Astrocyte of the cerebellum (primary cell): ENCODE measurements around the gene SERPINA9.
"Not testable (repeated sequence)": the region's sequence is repeated elsewhere in the genome, so short reads cannot be mapped to it uniquely, and the experiment has no call there.

Experiments
- DNase-seq: peaks from one replicate; pipeline ENCODE4 v3.0.0-alpha.2; 2011; ENCODE audit warnings: low read depth
- H3K4me3 ChIP-seq: 2 replicates; pipeline ENCODE4 v1.5.1; 2011; ENCODE audit warnings: mild to moderate bottlenecking, low read depth, low read length, moderate library complexity
- in situ Hi-C: cut with HindIII; loops from 2 replicates; pipeline ENCODE4 v1.10.0; 2017; ENCODE audit warnings: low sequenced_read_pairs
- TF ChIP-seq, protein P1 (sequence below): IDR thresholded peaks from 2 replicates; pipeline ENCODE4 v1.5.1; 2012; ENCODE audit warnings: low read length, low read depth, moderate library complexity, mild to moderate bottlenecking; ENCODE audit errors: missing control alignments

SERPINA9 gene

DNA sequence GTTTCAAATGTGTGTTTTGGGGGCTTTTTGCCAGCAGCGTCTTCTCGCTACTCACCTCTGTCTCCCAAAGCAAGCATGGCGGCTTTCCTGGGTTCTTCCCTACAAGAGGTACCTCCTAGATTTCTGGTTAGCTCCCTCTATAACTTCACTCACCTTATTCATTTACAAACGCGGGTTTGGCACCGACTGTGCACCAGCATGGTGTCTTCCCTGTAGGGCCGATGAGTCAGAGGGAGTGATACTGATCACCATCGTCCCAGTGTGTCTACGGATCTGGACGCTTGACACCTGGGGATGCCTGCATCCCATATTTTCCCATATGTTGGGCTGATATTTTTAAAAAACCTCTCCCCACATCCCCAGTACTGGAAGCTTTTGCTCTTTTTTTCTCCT is 41.2 kb upstream of the SERPINA9 start:
- in situ Hi-C loops = loop anchor here (5.0 kb wide), 1 partner anchor 90 kb away; no protein-coding TSS in a partner anchor
- H3K4me3 ChIP-seq = no peak overlapping the region
- DNase-seq = no peak
- TF ChIP-seq, protein P1, sequence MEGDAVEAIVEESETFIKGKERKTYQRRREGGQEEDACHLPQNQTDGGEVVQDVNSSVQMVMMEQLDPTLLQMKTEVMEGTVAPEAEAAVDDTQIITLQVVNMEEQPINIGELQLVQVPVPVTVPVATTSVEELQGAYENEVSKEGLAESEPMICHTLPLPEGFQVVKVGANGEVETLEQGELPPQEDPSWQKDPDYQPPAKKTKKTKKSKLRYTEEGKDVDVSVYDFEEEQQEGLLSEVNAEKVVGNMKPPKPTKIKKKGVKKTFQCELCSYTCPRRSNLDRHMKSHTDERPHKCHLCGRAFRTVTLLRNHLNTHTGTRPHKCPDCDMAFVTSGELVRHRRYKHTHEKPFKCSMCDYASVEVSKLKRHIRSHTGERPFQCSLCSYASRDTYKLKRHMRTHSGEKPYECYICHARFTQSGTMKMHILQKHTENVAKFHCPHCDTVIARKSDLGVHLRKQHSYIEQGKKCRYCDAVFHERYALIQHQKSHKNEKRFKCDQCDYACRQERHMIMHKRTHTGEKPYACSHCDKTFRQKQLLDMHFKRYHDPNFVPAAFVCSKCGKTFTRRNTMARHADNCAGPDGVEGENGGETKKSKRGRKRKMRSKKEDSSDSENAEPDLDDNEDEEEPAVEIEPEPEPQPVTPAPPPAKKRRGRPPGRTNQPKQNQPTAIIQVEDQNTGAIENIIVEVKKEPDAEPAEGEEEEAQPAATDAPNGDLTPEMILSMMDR = no peak

DNA sequence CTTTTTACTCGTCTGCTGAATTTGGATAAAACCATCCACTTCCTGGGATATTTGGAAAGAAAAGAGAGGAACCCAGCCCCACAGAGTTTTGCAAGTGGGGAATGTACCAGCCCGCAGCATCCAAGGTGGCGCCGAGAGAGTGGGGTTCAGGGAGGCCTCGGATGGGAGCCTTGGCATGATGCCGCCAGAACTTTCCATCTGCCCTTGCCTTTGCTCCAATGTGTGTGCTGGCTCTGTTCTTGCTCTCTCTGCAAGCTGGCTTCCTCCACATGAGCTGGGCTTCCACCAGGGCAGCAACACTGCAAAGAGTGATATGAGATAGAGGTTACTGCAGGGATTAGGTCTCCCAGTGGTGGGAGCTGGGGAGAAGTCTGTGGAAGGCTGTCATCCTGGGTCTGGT is 39.9 kb upstream of the SERPINA9 start:
- DNase-seq = no peak
- TF ChIP-seq, protein P1 = no peak
- H3K4me3 ChIP-seq = no peak overlapping the region
- in situ Hi-C loops = loop anchor here (5.0 kb wide), 1 partner anchor 89 kb away; no protein-coding TSS in a partner anchor

- TF ChIP-seq, protein P1 = no peak
- in situ Hi-C loops = loop anchor here (5.0 kb wide), 1 partner anchor 88 kb away; no protein-coding TSS in a partner anchor
- H3K4me3 ChIP-seq = no peak overlapping the region
- no peak for DNase-seq
These were observed 39.4 kb upstream of the SERPINA9 start for GRCh38 chr14:94515426-94515825.

DNA sequence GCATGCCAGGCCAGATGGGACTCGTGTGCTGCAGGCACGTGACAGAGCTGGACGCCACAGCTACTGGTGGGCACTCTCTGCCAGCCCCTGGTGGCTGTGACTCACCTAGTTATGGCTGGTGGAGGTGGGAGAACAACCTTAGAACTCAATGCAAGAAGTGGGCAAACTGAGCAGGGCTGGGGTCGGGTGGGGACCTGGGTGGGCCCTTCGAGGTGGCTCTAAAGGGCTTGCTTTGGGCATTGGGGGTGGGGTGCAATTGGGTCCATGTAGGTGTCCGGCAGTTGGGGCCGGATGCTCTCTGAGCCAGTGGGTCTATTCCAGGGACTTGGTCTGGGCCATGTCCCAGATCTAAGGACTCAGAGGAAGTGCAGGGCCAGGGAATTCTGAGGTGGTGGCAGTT is 38.4 kb upstream of the SERPINA9 start:
- no peak for DNase-seq
- no peak overlapping the region for H3K4me3 ChIP-seq
- in situ Hi-C loops = no loop called here
- TF ChIP-seq, protein P1 = no peak

DNA sequence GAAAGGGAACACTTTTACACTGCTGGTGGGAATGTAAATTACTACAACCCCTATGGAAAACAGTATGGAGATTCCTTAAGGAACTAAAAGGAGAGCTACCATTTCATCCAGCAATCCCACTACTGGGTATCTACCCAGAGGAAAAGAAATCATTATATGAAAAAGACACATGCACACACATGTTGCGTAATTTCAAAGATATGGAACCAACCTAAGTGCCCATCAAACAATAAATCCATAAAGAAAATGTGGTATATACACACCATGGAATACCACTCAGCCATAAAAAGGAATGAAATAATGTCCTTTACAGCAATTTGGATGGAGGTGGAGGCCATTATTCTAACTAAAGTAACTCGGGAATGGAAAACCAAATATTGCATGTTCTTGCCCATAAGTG is 34.5 kb upstream of the SERPINA9 start:
- in situ Hi-C loops = not testable (repeated sequence)

GRCh38 chr14:94509356-94509755 is 33.4 kb upstream of the SERPINA9 start, which contains the start of gene SERPINA12:
Gene SERPINA12, minus strand, starts transcription at chr14:94509469. Its CDS starts 11,072 bp downstream, at chr14:94498397.
- H3K4me3 ChIP-seq = no peak within 1 kb of the TSS
- TF ChIP-seq, protein P1 = no peak
- in situ Hi-C loops = no loop called here
- DNase-seq = no peak

More for the DNA sequence above, 34.5 kb upstream of the SERPINA9 start:
- H3K4me3 ChIP-seq, DNase-seq: not testable (repeated sequence)

GRCh38 chr14:94505641-94506040 is 29.6 kb upstream of the SERPINA9 start:
- H3K4me3 ChIP-seq = no peak overlapping the region
- DNase-seq = no peak
- TF ChIP-seq, protein P1 = no peak
- in situ Hi-C loops = no loop called here
